K562 (cell line): ENCODE data around the gene ABHD3. TPM values are rescaled to one million over a fixed set of nuclear protein-coding genes. Genes with fewer than 3 reads are reported as not detected.

Experiments used
- ATAC-seq: fragments of 200-7000 bp; cut with Tn5 transposase; 3 replicates; pipeline ENCODE4 v1.9.1; 2020; ENCODE audit warnings: moderate library complexity
- BruUV-seq: library from RNA; stranded (reverse); fragments of 400-500 nt; replicated peaks from 2 replicates; lab custom pipeline; 2021; lab: Mats Ljungman, UMichigan
- CTCF ChIA-PET: fragments of 300-600 bp; formaldehyde crosslinking; extraction: SDS; loops from one replicate; lab custom pipeline; 2021; ENCODE audit warnings: low intra/inter-chr PET ratio; lab: Yijun Ruan, JAX
- POLR2A ChIA-PET: fragments of 300-600, 350-650 bp; sonication (Branson Sonifier 250); formaldehyde crosslinking; extraction: SDS; loops from one replicate; lab custom pipeline; 2021; ENCODE audit warnings: antibody characterized with exemption, inconsistent platforms; lab: Yijun Ruan, JAX
- DNase-seq, 4 experiments: peaks; one replicate each; pipeline versions ENCODE4 v3.0.0 to v3.0.0-alpha.2; 2011 to 2018; ENCODE audit warnings: low spot score in 3 of 4, mixed read lengths in 3 of 4; ENCODE audit errors: extremely low read depth in 1 of 4
- FAIRE-seq: peaks from 2 replicates; lab custom pipeline; 2011; peaks lifted over from hg19 to GRCh38; lab: Jason Lieb, UNC
- H2AFZ ChIP-seq: 2 replicates; pipeline ENCODE4 v1.6.0; 2011; ENCODE audit warnings: low read depth, low read length, control low read depth, inconsistent platforms
- H3K27ac ChIP-seq: fragments of 200-600 bp; 3 replicates; pipeline ENCODE4 v1.8.0; 2011; ENCODE audit warnings: low read depth, mild to moderate bottlenecking, control low read depth, inconsistent platforms, low read length, moderate library complexity, mixed read lengths; ENCODE audit errors: extremely low read depth
- H3K27me3 ChIP-seq, 2 experiments: fragments of 300-600 bp in 1 of 2; 2 replicates in 1 of 2; 3 replicates in 1 of 2; pipeline versions ENCODE4 v1.6.0 to v1.8.0; 2011; ENCODE audit warnings: inconsistent platforms in 2 of 2, low read length in 2 of 2, mild to moderate bottlenecking in 1 of 2, mixed read lengths in 1 of 2, moderate library complexity in 1 of 2; ENCODE audit not compliant: control insufficient read depth in 2 of 2, insufficient read depth in 2 of 2
- H3K36me3 ChIP-seq: fragments of 300-600 bp; 3 replicates; pipeline ENCODE4 v1.8.0; 2011; ENCODE audit warnings: mild to moderate bottlenecking, low read length, inconsistent platforms; ENCODE audit not compliant: control insufficient read depth, insufficient read depth
- H3K4me1 ChIP-seq, 2 experiments: fragments of 200-600 bp in 1 of 2; replicated peaks in 1 of 2; 2 replicates in 1 of 2; 3 replicates in 1 of 2; pipeline versions ENCODE4 v1.5.1 to v1.8.0; 2011; ENCODE audit warnings: inconsistent platforms in 2 of 2, low read length in 2 of 2, mild to moderate bottlenecking in 1 of 2, mixed read lengths in 1 of 2, moderate library complexity in 1 of 2; ENCODE audit not compliant: control insufficient read depth in 2 of 2, insufficient read depth in 2 of 2
- H3K4me2 ChIP-seq: 2 replicates; pipeline ENCODE4 v1.6.1; 2011; ENCODE audit warnings: low read length, control low read depth, inconsistent platforms, mixed read lengths; ENCODE audit not compliant: insufficient read depth
- H3K4me3 ChIP-seq: fragments of 200-600 bp; sonication (generic), shearing (Covaris generic); 2 replicates; pipeline ENCODE4 v1.5.1; 2016; ENCODE audit warnings: control low read depth, inconsistent platforms
- H3K79me2 ChIP-seq: fragments of 200-600 bp; 3 replicates; pipeline ENCODE4 v1.8.0; 2011; ENCODE audit warnings: low read length, inconsistent platforms; ENCODE audit not compliant: control insufficient read depth, insufficient read depth
- H3K9ac ChIP-seq, 2 experiments: 2 replicates each; pipeline versions ENCODE4 v1.6.0 to v1.6.1; 2011; ENCODE audit warnings: low read depth in 2 of 2, low read length in 2 of 2, control low read depth in 1 of 2, inconsistent platforms in 1 of 2, mild to moderate bottlenecking in 1 of 2, mixed read lengths in 1 of 2; ENCODE audit not compliant: insufficient read depth in 1 of 2
- H3K9me1 ChIP-seq: one replicate; pipeline ENCODE4 v1.6.0; 2011; ENCODE audit warnings: inconsistent platforms, mild to moderate bottlenecking, low read length, moderate library complexity; ENCODE audit not compliant: control insufficient read depth, insufficient read depth
- H3K9me3 ChIP-seq: replicated peaks from 2 replicates; pipeline ENCODE4 v1.5.1; 2011; ENCODE audit warnings: low read depth, low read length, inconsistent platforms; ENCODE audit not compliant: control insufficient read depth, insufficient read depth
- H4K20me1 ChIP-seq: replicated peaks from 2 replicates; pipeline ENCODE4 v1.6.1; 2011; ENCODE audit warnings: low read length, inconsistent platforms, mixed read lengths; ENCODE audit not compliant: control insufficient read depth, insufficient read depth
- BDP1 ChIP-seq: IDR thresholded peaks from 3 replicates; pipeline ENCODE4 v1.6.1; 2011; ENCODE audit not compliant: insufficient read length, insufficient read depth
- BRF1 ChIP-seq: IDR thresholded peaks from 3 replicates; pipeline ENCODE4 v1.6.1; 2011; ENCODE audit warnings: borderline replicate concordance, mild to moderate bottlenecking; ENCODE audit not compliant: insufficient read length; ENCODE audit errors: extremely low read depth
- CTBP1 ChIP-seq: fragments of 450-650 bp; IDR thresholded peaks from 2 replicates; pipeline ENCODE4 v1.6.1; 2016; ENCODE audit warnings: borderline replicate concordance
- E2F1 ChIP-seq: sonication (generic); formaldehyde crosslinking; IDR thresholded peaks from 2 replicates; pipeline ENCODE4 v1.8.1; 2023; ENCODE audit warnings: mild to moderate bottlenecking, missing genetic modification reagents, moderate library complexity
- MAFK ChIP-seq: IDR thresholded peaks from 2 replicates; pipeline ENCODE4 v1.6.1; 2011; ENCODE audit warnings: low read length, improper control_type of control experiment
- MCM2 ChIP-seq: fragments of 450-650 bp; IDR thresholded peaks from 2 replicates; pipeline ENCODE4 v1.6.1; 2017; ENCODE audit warnings: low read depth, mild to moderate bottlenecking
- NCOA1 ChIP-seq: fragments of 450-650 bp; IDR thresholded peaks from 2 replicates; pipeline ENCODE4 v1.6.1; 2016; ENCODE audit warnings: low read depth
- NR2C1 ChIP-seq, 2 experiments: fragments of 450-650 bp; IDR thresholded peaks; 2 replicates each; pipeline ENCODE4 v1.6.1; 2017; ENCODE audit warnings: mild to moderate bottlenecking in 2 of 2, antibody characterized with exemption in 1 of 2, inconsistent platforms in 1 of 2, missing compliant biosample characterization in 1 of 2, missing genetic modification characterization in 1 of 2
- RB1 ChIP-seq: fragments of 450-650 bp; IDR thresholded peaks from 2 replicates; pipeline ENCODE4 v1.6.1; 2017; ENCODE audit warnings: low read depth, mild to moderate bottlenecking
- SMAD2 ChIP-seq: fragments of 150-350 bp; IDR thresholded peaks from 2 replicates; pipeline ENCODE4 v1.6.1; 2014; ENCODE audit warnings: low read depth, mild to moderate bottlenecking, low read length
- TOE1 ChIP-seq, 2 experiments: fragments of 450-650 bp in 1 of 2; sonication (generic) in 1 of 2; formaldehyde crosslinking in 1 of 2; IDR thresholded peaks; 2 replicates each; pipeline versions ENCODE4 v1.7.1 to v1.8.0; 2016 to 2022; ENCODE audit warnings: borderline replicate concordance in 2 of 2, mild to moderate bottlenecking in 2 of 2, antibody characterized with exemption in 1 of 2, inconsistent platforms in 1 of 2, low read depth in 1 of 2, missing genetic modification reagents in 1 of 2, moderate library complexity in 1 of 2
- USF2 ChIP-seq: sonication (generic); formaldehyde crosslinking; IDR thresholded peaks from 2 replicates; pipeline ENCODE4 v1.5.0; 2020; ENCODE audit warnings: missing genetic modification reagents
- ZBTB43 ChIP-seq: sonication (generic); formaldehyde crosslinking; IDR thresholded peaks from 2 replicates; pipeline ENCODE4 v1.8.0; 2023; ENCODE audit warnings: mild to moderate bottlenecking, missing genetic modification reagents
- ZFP1 ChIP-seq: fragments of 450-650 bp; formaldehyde crosslinking; IDR thresholded peaks from 2 replicates; pipeline ENCODE4 v1.4.0; 2020; ENCODE audit warnings: mild to moderate bottlenecking, mixed read lengths
- ZHX1 ChIP-seq: fragments of 150-350 bp; conservative IDR thresholded peaks from 2 replicates; pipeline ENCODE4 v1.6.1; 2014; ENCODE audit warnings: low read length
- WGBS: fragments of 100-300 bp; shearing (Covaris generic); methylation state at CpG from one replicate; pipeline ENCODE4 v1.1.6; 2016; ENCODE audit warnings: low coverage, mixed read lengths; ENCODE audit not compliant: insufficient coverage; ENCODE audit errors: missing lambda C conversion rate; 5-methylcytosine and 5-hydroxymethylcytosine counted together
- in situ Hi-C: fragments of 300-500 bp; cut with MboI; formaldehyde crosslinking; loops from 4 replicates; pipeline ENCODE4 v1.15.0; 2018; ENCODE audit warnings: inconsistent platforms, mixed read lengths
- intact Hi-C: fragments of 100-400 bp; cut with micrococcal nuclease; formaldehyde crosslinking; loops from 2 replicates; pipeline ENCODE4 v1.14.2; 2022
- polyA plus RNA-seq, 8 experiments: library from polyadenylated mRNA; depleted of rRNA in 4 of 8; stranded (reverse) in 5 of 8; unstranded in 3 of 8; fragments of >200 nt; fragmentation: Nextera tagmentation in 2 of 8; fragmentation: Illumina TruSeq in 1 of 8; extraction: Ambion mirVana in 2 of 8; extraction: Trizol in 1 of 8; gene quantifications; 2 replicates each; pipeline versions ENCODE4 v1.2.1 to v1.2.3, GENCODE V29; 2011 to 2014; ENCODE audit warnings: inconsistent platforms in 1 of 8, missing spikeins in 1 of 8
- total RNA-seq, 7 experiments: library from RNA; depleted of rRNA in 6 of 7; stranded (reverse); fragments of >200 nt in 6 of 7; fragmentation: Illumina TruSeq in 2 of 7; extraction: Trizol in 2 of 7; gene quantifications; 2 replicates each; pipeline versions ENCODE4 v1.2.1 to v1.2.3, GENCODE V29; 2011 to 2021; ENCODE audit warnings: low replicate concordance in 1 of 7

The ABHD3 gene
- total and polyA plus RNA-seq, 9 of the 15 experiments (the other 6 are each of a cell fraction or from before 2014, with no cell fraction given), result 6.3 to 38.8 (median 19.4) TPM

- ATAC-seq (peak; percentile 82), FAIRE-seq (peak; percentile 83), DNase-seq (peak; percentile 54 to 95 (median 66))
- no peaks in the 10 kb centered on the region for H3K79me2 ChIP-seq
- no TSS peak for BruUV-seq
- ChIA-PET POLR2A (interaction anchor here (0.9 kb wide), 1 partner anchor 135 kb away, joined by 3 read pairs; the partner anchor contains the start of gene ESCO1), CTCF (no interaction called here)
- no peaks in the 10 kb centered on the region for H3K36me3 ChIP-seq
- WGBS, result 4% methylated on average over 12 of the region's 12 CpGs
- H3K9me3 ChIP-seq, result no peaks in the 10 kb centered on the region; the same call in 1 of the 2 replicates
- intact Hi-C loops, result no loop called here
- H3K27me3 ChIP-seq, result no peaks in the 10 kb centered on the region
- H3K9ac ChIP-seq, result peak overlapping the region; percentile 60 to 78; a peak in 3 of 4 replicates
- H3K27ac ChIP-seq, result peak overlapping the region; percentile 87
- no peaks in the 10 kb centered on the region for H4K20me1 ChIP-seq
- peaks cover 8 to 16% of the 10 kb centered on the region in 2 experiments; a peak in 4 of 5 replicates for H3K4me1 ChIP-seq
- in situ Hi-C loops, result no loop called here
- peak overlapping the region; percentile 23 for H3K4me3 ChIP-seq
- H3K4me2 ChIP-seq, result peak overlapping the region; percentile 73
- no peaks in the 10 kb centered on the region for H3K9me1 ChIP-seq
- H2AFZ ChIP-seq, result peak overlapping the region; percentile 94
- TF ChIP-seq RB1 (0 out of 2 replicates have a peak, but pooled peaks have one; percentile 34), MCM2 (no peak), CTBP1 (peak; percentile 68; the same call in 1 of the 2 replicates), TOE1 (IDR thresholded peaks at IDR 0.05; ENCODE audit: borderline replicate concordance) (no peak), TOE1 (CRISPR knock-in tag; IDR thresholded peaks at IDR 0.05; ENCODE audit: borderline replicate concordance, low read depth) (no peak), SMAD2 (no peak), MAFK (peak; percentile 68), NR2C1 (IDR thresholded peaks at IDR 0.05) (no peak), NR2C1 (tag; IDR thresholded peaks at IDR 0.05) (peak; percentile 19; the same call in 1 of the 2 replicates), USF2 (CRISPR knock-in tag) (no peak), ZFP1 (CRISPR knock-in tag) (no peak), BDP1 (no peak), ZHX1 (no peak), NCOA1 (peak; percentile 77; the same call in 1 of the 2 replicates), E2F1 (no peak), ZBTB43 (CRISPR knock-in tag) (no peak), BRF1 (no peak)
Measured at GRCh38 chr18:21735452-21736015, 31.0 kb upstream of the ABHD3 start.
